K562 (cell line): ENCODE results near the gene MYLK4.

Experiments
- MAZ ChIP-seq, 2 experiments: fragments of 450-650 bp in 1 of 2; sonication (generic) in 1 of 2; formaldehyde crosslinking; IDR thresholded peaks in 1 of 2; conservative IDR thresholded peaks in 1 of 2; 2 replicates each; pipeline versions ENCODE4 v1.4.0 to v1.5.0; 2020; ENCODE audit warnings: mild to moderate bottlenecking in 1 of 2, missing genetic modification reagents in 1 of 2
- PML ChIP-seq: IDR thresholded peaks from 2 replicates; pipeline ENCODE4 v1.6.1; 2012; ENCODE audit warnings: low read length, inconsistent platforms
- RAD21 ChIP-seq, 2 experiments: fragments of 250-450 bp in 1 of 2; fragments of 450-650 bp in 1 of 2; sonication (Bioruptor Pico) in 1 of 2; formaldehyde crosslinking in 1 of 2; IDR thresholded peaks in 1 of 2; conservative IDR thresholded peaks in 1 of 2; 2 replicates each; pipeline versions ENCODE4 v1.4.0 to v1.8.0; 2020 to 2022; ENCODE audit warnings: mild to moderate bottlenecking in 2 of 2, moderate library complexity in 1 of 2
- SPI1 ChIP-seq: IDR thresholded peaks from 2 replicates; pipeline ENCODE4 v1.6.1; 2011; ENCODE audit warnings: low read depth, low read length, control low read depth, borderline replicate concordance
- TAF1 ChIP-seq: IDR thresholded peaks from 2 replicates; pipeline ENCODE4 v1.6.1; 2011; ENCODE audit warnings: mild to moderate bottlenecking, low read length, moderate library complexity; ENCODE audit not compliant: insufficient read depth, control insufficient read depth, severe bottlenecking; ENCODE audit errors: extremely low read depth

- no peak for TF ChIP-seq MAZ (CRISPR knock-in tag; conservative IDR thresholded peaks at IDR 0.05 in 1 of 2, IDR thresholded peaks at IDR 0.05 in 1 of 2)
- TF ChIP-seq PML = no peak
- no peak for TF ChIP-seq SPI1
- TF ChIP-seq TAF1 = no peak
- no peak for TF ChIP-seq RAD21 (CRISPR knock-in tag; conservative IDR thresholded peaks at IDR 0.05 in 1 of 2, IDR thresholded peaks at IDR 0.05 in 1 of 2)
Observed at GRCh38 chr6:2705256-2705655, 45.5 kb downstream of the MYLK4 start.
